GM13976 (cell line): Measurements from ENCODE around the gene PHACTR1.

Experiments
- DNase-seq: peaks from one replicate; pipeline ENCODE4 v3.0.0; 2012; ENCODE audit warnings: low spot score
- CTCF ChIP-seq: IDR thresholded peaks from 2 replicates; pipeline ENCODE4 v1.5.1; 2012; ENCODE audit warnings: borderline replicate concordance, mild to moderate bottlenecking; ENCODE audit not compliant: insufficient read depth; ENCODE audit errors: extremely low read depth, missing control alignments, control extremely low read depth
- in situ Hi-C: fragments of 300-500 bp; cut with MboI; formaldehyde crosslinking; loops from one replicate; pipeline ENCODE4 v1.12.0; 2022; ENCODE audit warnings: low sequenced_read_pairs, mixed read lengths, inconsistent platforms; ENCODE audit not compliant: unreplicated experiment

Gene PHACTR1

DNA sequence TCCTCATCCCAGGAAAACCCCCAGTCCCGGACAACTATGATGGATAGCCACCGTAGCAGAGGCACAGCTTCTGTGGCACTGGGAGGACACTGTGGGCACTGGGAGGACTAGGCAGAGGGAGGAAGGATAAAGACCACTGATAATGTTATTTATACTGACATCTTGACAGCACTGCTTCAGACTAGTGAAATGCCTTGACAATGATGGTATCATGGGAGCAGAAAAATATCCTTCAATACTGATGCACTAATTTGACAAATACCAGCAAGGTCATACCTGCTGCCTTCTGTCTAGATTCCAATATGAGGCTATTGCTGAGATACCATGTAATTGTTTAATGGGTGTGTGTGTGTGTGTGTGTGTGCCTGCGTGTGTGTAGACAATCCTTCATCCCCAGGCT is 148.6 kb downstream of the PHACTR1 start:
- in situ Hi-C loops: no loop called here
- TF ChIP-seq CTCF: no peak
- DNase-seq: no peak

- in situ Hi-C loops: no loop called here
- no peak for TF ChIP-seq CTCF
- DNase-seq: no peak
These were observed 149.2 kb downstream of the PHACTR1 start for GRCh38 chr6:12865671-12866181.

DNA sequence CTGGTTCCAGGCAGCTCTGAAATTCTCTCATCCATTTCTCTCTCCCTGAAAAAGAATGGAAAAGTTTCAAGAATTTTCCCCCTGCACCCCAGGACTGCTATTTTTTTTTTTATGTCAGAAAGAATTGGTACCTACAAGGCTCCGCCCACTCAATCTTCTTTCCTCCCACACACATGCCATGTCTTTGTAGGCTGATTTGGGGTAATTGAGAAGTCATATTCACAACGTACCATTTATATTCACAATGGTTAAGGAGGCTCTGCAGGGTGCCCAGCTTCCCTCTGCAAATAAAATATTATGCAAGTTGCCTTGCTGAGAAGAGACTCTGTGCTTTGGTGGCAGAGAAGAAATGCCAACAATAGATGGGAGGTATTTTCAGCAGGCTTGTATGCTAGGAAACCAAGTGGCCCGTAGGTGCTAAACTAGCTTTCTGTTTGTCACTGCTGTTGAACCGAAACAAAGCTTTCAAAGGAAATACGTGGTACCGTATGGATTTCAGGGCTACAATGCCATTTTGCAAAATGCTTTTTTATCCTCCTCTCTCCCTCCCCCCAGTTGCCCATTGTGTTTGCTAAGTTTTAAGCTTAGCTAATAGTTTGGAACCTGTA is 150.0 kb downstream of the PHACTR1 start:
- in situ Hi-C loops: no loop called here
- no peak for DNase-seq
- no peak for TF ChIP-seq CTCF

DNA sequence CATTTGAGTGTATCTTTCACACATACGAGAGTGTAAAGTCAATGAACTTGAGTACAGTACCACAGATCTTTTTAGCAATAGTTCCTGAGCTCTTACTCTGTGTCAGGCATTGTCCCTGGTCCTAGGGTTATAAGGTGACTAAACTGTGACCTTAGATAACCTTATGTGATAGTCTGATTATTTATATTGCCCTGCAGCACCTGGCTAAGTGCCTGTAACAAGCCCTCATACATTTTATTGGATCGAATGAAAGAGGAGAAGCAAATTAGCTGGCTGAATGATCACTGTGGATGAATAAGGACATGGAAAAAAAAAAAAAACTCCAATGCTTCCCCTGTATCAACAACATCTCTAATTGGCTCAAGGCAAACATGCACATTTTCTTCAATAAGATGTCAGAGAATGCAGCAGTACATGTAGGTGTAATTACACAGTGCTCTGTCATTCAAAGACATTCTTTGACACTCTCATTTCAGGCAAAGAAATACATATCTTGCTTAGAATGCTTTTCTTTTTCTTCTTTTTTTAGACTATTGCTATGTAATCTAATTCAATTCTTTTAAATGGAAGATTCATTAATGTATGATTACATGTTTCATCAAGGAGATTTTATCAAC is 153.4 kb downstream of the PHACTR1 start:
- no peak for DNase-seq
- no peak for TF ChIP-seq CTCF
- in situ Hi-C loops: no loop called here

DNA sequence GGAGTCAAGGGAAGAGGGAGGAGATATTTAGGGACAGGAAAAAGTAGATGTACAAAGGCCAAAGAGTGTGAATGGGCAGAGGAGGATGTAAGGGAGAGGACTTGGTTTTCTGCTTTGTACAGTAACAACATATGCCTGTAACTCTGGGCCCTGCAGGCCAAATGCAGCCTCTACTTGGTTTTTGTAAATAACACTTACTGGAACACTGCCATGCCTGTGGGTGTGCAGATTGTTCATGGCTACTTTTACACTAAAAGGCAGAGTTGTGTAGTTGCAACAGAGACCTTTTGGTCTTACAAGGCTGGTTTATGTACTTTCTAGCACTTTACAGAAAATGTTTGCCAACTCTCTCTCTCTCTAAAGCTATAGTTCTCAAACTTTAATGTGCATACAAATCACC is 157.1 kb downstream of the PHACTR1 start:
- no peak for DNase-seq
- in situ Hi-C loops: no loop called here
- TF ChIP-seq CTCF: no peak

GRCh38 chr6:12875051-12875450 is 158.5 kb downstream of the PHACTR1 start:
- in situ Hi-C loops: loop anchor here (25.0 kb wide), 2 partner anchors 238 to 1288 kb away; no protein-coding TSS in a partner anchor
- DNase-seq: no peak
- no peak for TF ChIP-seq CTCF
